ENCODE results near the gene FOXF2. TPM values are rescaled to one million over a fixed set of nuclear protein-coding genes. Genes with fewer than 3 reads are reported as not detected.

FOXF2 gene
- total and polyA plus RNA-seq, 2 experiments from 2014 or later, result not detected

GRCh38 chr6:1437553-1438406 is 48.4 kb downstream of the FOXF2 start (continued):
- no peak for TF ChIP-seq ZNF462 (CRISPR knock-in tag; IDR thresholded peaks at IDR 0.05)
- no peak for TF ChIP-seq STAT1 (IDR thresholded peaks at IDR 0.05; ENCODE audit: unreplicated experiment)
- no peak for TF ChIP-seq JUNB (IDR thresholded peaks at IDR 0.05; ENCODE audit: unreplicated experiment)
- no peak for TF ChIP-seq ZNF114 (CRISPR knock-in tag; IDR thresholded peaks at IDR 0.05)
- TF ChIP-seq ZNF331 (CRISPR knock-in tag; IDR thresholded peaks at IDR 0.05; ENCODE audit: low read depth), result no peak
- TF ChIP-seq EZH2 (IDR thresholded peaks at IDR 0.05; ENCODE audit: low read depth, unreplicated experiment), result no peak
- TF ChIP-seq NANOG (IDR thresholded peaks at IDR 0.05; ENCODE audit: borderline replicate concordance), result no peak
- no peak for TF ChIP-seq CTCF (conservative IDR thresholded peaks at IDR 0.05; ENCODE audit: low read depth in 2 of 2)
- TF ChIP-seq CREB1 (CRISPR knock-in tag; IDR thresholded peaks at IDR 0.05; ENCODE audit: low read depth), result no peak
- TF ChIP-seq REST (IDR thresholded peaks at IDR 0.05; ENCODE audit: unreplicated experiment), result no peak
- no peak for TF ChIP-seq ETS1 (IDR thresholded peaks at IDR 0.05)

Data from GM23338 (cell line).